ENCODE data around the gene HMCN1.

- no peak for TF ChIP-seq CTCF (IDR thresholded peaks at IDR 0.05)
- no peak for TF ChIP-seq POLR2A (IDR thresholded peaks at IDR 0.05)
Measured at GRCh38 chr1:185906186-185906585, 172.0 kb downstream of the HMCN1 start.

Data from thyroid gland (tissue), 4 donors.